KMS-11 (cell line): ENCODE results near the gene CLBA1.

Experiments used
- H2AFZ ChIP-seq: fragments of 200-600 bp; sonication (generic); 2 replicates; pipeline ENCODE4 v1.6.1; 2016; ENCODE audit warnings: antibody characterized with exemption, mixed run types, low read depth
- H3K27ac ChIP-seq: fragments of 200-600 bp; sonication (generic); 2 replicates; pipeline ENCODE4 v1.6.1; 2016; ENCODE audit warnings: mild to moderate bottlenecking, mixed run types
- H3K27me3 ChIP-seq: fragments of 200-600 bp; sonication (generic); 2 replicates; pipeline ENCODE4 v1.6.1; 2017; ENCODE audit warnings: mild to moderate bottlenecking, low read depth, mixed run types, moderate library complexity; ENCODE audit not compliant: insufficient read depth
- H3K36me3 ChIP-seq: fragments of 200-600 bp; sonication (generic); 2 replicates; pipeline ENCODE4 v1.6.1; 2017; ENCODE audit warnings: mild to moderate bottlenecking, mixed run types; ENCODE audit not compliant: insufficient read depth
- H3K4me1 ChIP-seq: fragments of 200-600 bp; sonication (generic); 2 replicates; pipeline ENCODE4 v1.6.1; 2016; ENCODE audit warnings: mild to moderate bottlenecking, low read depth, mixed run types; ENCODE audit not compliant: poor library complexity, severe bottlenecking
- H3K4me2 ChIP-seq: fragments of 200-600 bp; sonication (generic); 2 replicates; pipeline ENCODE4 v1.7.0; 2016; ENCODE audit warnings: mild to moderate bottlenecking, mixed run types
- H3K4me3 ChIP-seq: fragments of 200-600 bp; sonication (generic); IDR thresholded peaks from 2 replicates; pipeline ENCODE4 v1.6.1; 2017; ENCODE audit warnings: low read depth, low read length, mixed read lengths; ENCODE audit not compliant: insufficient read depth
- H3K79me2 ChIP-seq: fragments of 200-600 bp; sonication (generic); 2 replicates; pipeline ENCODE4 v1.6.1; 2016; ENCODE audit warnings: low read depth, mixed run types; ENCODE audit not compliant: insufficient read depth
- H3K9ac ChIP-seq: fragments of 200-600 bp; sonication (generic); 2 replicates; pipeline ENCODE4 v1.6.1; 2016; ENCODE audit warnings: mild to moderate bottlenecking, mixed run types
- H4K20me1 ChIP-seq: fragments of 200-600 bp; sonication (generic); 2 replicates; pipeline ENCODE4 v1.6.1; 2016; ENCODE audit warnings: mild to moderate bottlenecking, mixed run types; ENCODE audit not compliant: insufficient read depth
- CTCF ChIP-seq: fragments of 200-600 bp; sonication (generic); conservative IDR thresholded peaks from 2 replicates; pipeline ENCODE4 v1.6.1; 2017; ENCODE audit warnings: low read depth, mild to moderate bottlenecking, antibody characterized with exemption, low read length, moderate library complexity, mixed read lengths

CLBA1 gene

GRCh38 chr14:104991896-104992230, 6.3 kb downstream of the CLBA1 start:
- Histone ChIP-seq H3K4me1 (no peaks in the 10 kb centered on the region), H3K4me2 (no peak overlapping the region), H3K9ac (no peak overlapping the region)

GRCh38 chr14:104992501-104992900, 6.9 kb downstream of the CLBA1 start:
- H3K9ac ChIP-seq = no peak overlapping the region
- no peaks in the 10 kb centered on the region for H4K20me1 ChIP-seq
- no peaks in the 10 kb centered on the region for H3K27me3 ChIP-seq
- no peak for TF ChIP-seq CTCF
- no peak overlapping the region for H3K4me3 ChIP-seq
- no peak overlapping the region for H3K27ac ChIP-seq
- H3K4me2 ChIP-seq = no peak overlapping the region
- no peaks in the 10 kb centered on the region for H3K4me1 ChIP-seq
- no peaks in the 10 kb centered on the region for H3K36me3 ChIP-seq
- no peak overlapping the region for H2AFZ ChIP-seq
- H3K79me2 ChIP-seq = no peaks in the 10 kb centered on the region

More at GRCh38 chr14:104991896-104992230, 6.3 kb downstream of the CLBA1 start:
- no peak overlapping the region for H3K4me3 ChIP-seq
- H3K79me2 ChIP-seq = no peaks in the 10 kb centered on the region
- TF ChIP-seq CTCF = no peak
- H4K20me1 ChIP-seq = no peaks in the 10 kb centered on the region
- H3K36me3 ChIP-seq = no peaks in the 10 kb centered on the region
- no peaks in the 10 kb centered on the region for H3K27me3 ChIP-seq
- H2AFZ ChIP-seq = no peak overlapping the region
- no peak overlapping the region for H3K27ac ChIP-seq

GRCh38 chr14:104993306-104993705, 7.7 kb downstream of the CLBA1 start:
- Histone ChIP-seq H3K4me2 (no peak overlapping the region), H4K20me1 (no peaks in the 10 kb centered on the region), H2AFZ (no peak overlapping the region), H3K36me3 (no peaks in the 10 kb centered on the region), H3K79me2 (no peaks in the 10 kb centered on the region), H3K4me3 (no peak overlapping the region), H3K27me3 (no peaks in the 10 kb centered on the region), H3K27ac (no peak overlapping the region), H3K4me1 (no peaks in the 10 kb centered on the region), H3K9ac (no peak overlapping the region)
- no peak for TF ChIP-seq CTCF

- no peak overlapping the region for H3K4me3 ChIP-seq
- no peaks in the 10 kb centered on the region for H4K20me1 ChIP-seq
- no peaks in the 10 kb centered on the region for H3K79me2 ChIP-seq
- H3K4me1 ChIP-seq = peaks cover under 1% of the 10 kb centered on the region
- H2AFZ ChIP-seq = no peak overlapping the region
- TF ChIP-seq CTCF = no peak
- no peaks in the 10 kb centered on the region for H3K36me3 ChIP-seq
- H3K9ac ChIP-seq = no peak overlapping the region
- no peaks in the 10 kb centered on the region for H3K27me3 ChIP-seq
- no peak overlapping the region for H3K27ac ChIP-seq
- no peak overlapping the region for H3K4me2 ChIP-seq
Observed at GRCh38 chr14:104993808-104994591, 8.4 kb downstream of the CLBA1 start.
